K562 (cell line): Measurements from ENCODE around the gene HSBP1L1. TPM values are rescaled to one million over a fixed set of nuclear protein-coding genes. Genes with fewer than 3 reads are reported as not detected.
A peak's percentile ranks its signal among the peaks of the same experiment; 100 is the strongest.

Experiments used
- CXXC5 ChIP-seq: fragments of 250-450 bp; sonication (Bioruptor Pico); IDR thresholded peaks from 2 replicates; pipeline ENCODE4 v1.8.0; 2022; ENCODE audit warnings: inconsistent platforms, mild to moderate bottlenecking, moderate library complexity
- ERF ChIP-seq: fragments of 450-650 bp; formaldehyde crosslinking; IDR thresholded peaks from 2 replicates; pipeline ENCODE4 v1.4.0; 2020; ENCODE audit warnings: mild to moderate bottlenecking, mixed read lengths
- RB1 ChIP-seq: fragments of 450-650 bp; IDR thresholded peaks from 2 replicates; pipeline ENCODE4 v1.6.1; 2017; ENCODE audit warnings: low read depth, mild to moderate bottlenecking
- ZFX ChIP-seq: sonication (generic); formaldehyde crosslinking; IDR thresholded peaks from 2 replicates; pipeline ENCODE4 v1.8.0; 2022; ENCODE audit warnings: mild to moderate bottlenecking, missing genetic modification reagents, moderate library complexity
- ZNF121 ChIP-seq: sonication (generic); formaldehyde crosslinking; conservative IDR thresholded peaks from 2 replicates; pipeline ENCODE4 v1.8.0; 2022; ENCODE audit warnings: missing genetic modification reagents
- ZNF561 ChIP-seq: fragments of 450-650 bp; formaldehyde crosslinking; conservative IDR thresholded peaks from 2 replicates; pipeline ENCODE4 v1.4.0; 2020; ENCODE audit warnings: mild to moderate bottlenecking, moderate library complexity
- polyA plus RNA-seq, 8 experiments: library from polyadenylated mRNA; depleted of rRNA in 4 of 8; stranded (reverse) in 5 of 8; unstranded in 3 of 8; fragments of >200 nt; fragmentation: Nextera tagmentation in 2 of 8; fragmentation: Illumina TruSeq in 1 of 8; extraction: Ambion mirVana in 2 of 8; extraction: Trizol in 1 of 8; gene quantifications; 2 replicates each; pipeline versions ENCODE4 v1.2.1 to v1.2.3, GENCODE V29; 2011 to 2014; ENCODE audit warnings: inconsistent platforms in 1 of 8, missing spikeins in 1 of 8
- total RNA-seq, 7 experiments: library from RNA; depleted of rRNA in 6 of 7; stranded (reverse); fragments of >200 nt in 6 of 7; fragmentation: Illumina TruSeq in 2 of 7; extraction: Trizol in 2 of 7; gene quantifications; 2 replicates each; pipeline versions ENCODE4 v1.2.1 to v1.2.3, GENCODE V29; 2011 to 2021; ENCODE audit warnings: low replicate concordance in 1 of 7
- TF ChIP-seq, protein P1 (sequence below): fragments of 250-450 bp; sonication (Bioruptor Pico); IDR thresholded peaks from 2 replicates; pipeline ENCODE4 v1.9.0; 2021; ENCODE audit warnings: mild to moderate bottlenecking, inconsistent platforms
- TF ChIP-seq, protein P2 (sequence below), 3 experiments: fragments of 200-800 bp in 1 of 3; fragments of 250-450 bp in 1 of 3; fragments of 450-650 bp in 1 of 3; sonication (Bioruptor Pico) in 1 of 3; sonication (Bioruptor generic) in 1 of 3; formaldehyde crosslinking in 1 of 3; IDR thresholded peaks; 2 replicates each; pipeline versions ENCODE4 v1.6.1 to v1.8.0; 2016 to 2022; ENCODE audit warnings: mild to moderate bottlenecking in 2 of 3, missing genetic modification characterization in 2 of 3, missing compliant biosample characterization in 1 of 3, moderate library complexity in 1 of 3
- TF ChIP-seq, protein P3 (sequence below): sonication (generic); formaldehyde crosslinking; IDR thresholded peaks from 2 replicates; pipeline ENCODE4 v1.8.1; 2022; ENCODE audit warnings: missing genetic modification reagents
- TF ChIP-seq, protein P4 (sequence below), 2 experiments: IDR thresholded peaks; 2 replicates each; pipeline ENCODE4 v1.6.1; 2012; ENCODE audit warnings: improper control_type of control experiment in 2 of 2, low read depth in 2 of 2, low read length in 2 of 2, borderline replicate concordance in 1 of 2
- TF ChIP-seq, protein P5 (sequence below): fragments of 250-450 bp; sonication (Bioruptor Pico); IDR thresholded peaks from 2 replicates; pipeline ENCODE4 v1.4.0; 2020
- TF ChIP-seq, protein P6 (sequence below): fragments of 250-450 bp; sonication (Bioruptor Pico); IDR thresholded peaks from 2 replicates; pipeline ENCODE4 v1.8.0; 2022; ENCODE audit warnings: inconsistent platforms

The HSBP1L1 gene
- total and polyA plus RNA-seq, 9 of the 15 experiments (the other 6 are each of a cell fraction or from before 2014, with no cell fraction given) = 0.24 to 0.36 TPM; not detected in 7

DNA sequence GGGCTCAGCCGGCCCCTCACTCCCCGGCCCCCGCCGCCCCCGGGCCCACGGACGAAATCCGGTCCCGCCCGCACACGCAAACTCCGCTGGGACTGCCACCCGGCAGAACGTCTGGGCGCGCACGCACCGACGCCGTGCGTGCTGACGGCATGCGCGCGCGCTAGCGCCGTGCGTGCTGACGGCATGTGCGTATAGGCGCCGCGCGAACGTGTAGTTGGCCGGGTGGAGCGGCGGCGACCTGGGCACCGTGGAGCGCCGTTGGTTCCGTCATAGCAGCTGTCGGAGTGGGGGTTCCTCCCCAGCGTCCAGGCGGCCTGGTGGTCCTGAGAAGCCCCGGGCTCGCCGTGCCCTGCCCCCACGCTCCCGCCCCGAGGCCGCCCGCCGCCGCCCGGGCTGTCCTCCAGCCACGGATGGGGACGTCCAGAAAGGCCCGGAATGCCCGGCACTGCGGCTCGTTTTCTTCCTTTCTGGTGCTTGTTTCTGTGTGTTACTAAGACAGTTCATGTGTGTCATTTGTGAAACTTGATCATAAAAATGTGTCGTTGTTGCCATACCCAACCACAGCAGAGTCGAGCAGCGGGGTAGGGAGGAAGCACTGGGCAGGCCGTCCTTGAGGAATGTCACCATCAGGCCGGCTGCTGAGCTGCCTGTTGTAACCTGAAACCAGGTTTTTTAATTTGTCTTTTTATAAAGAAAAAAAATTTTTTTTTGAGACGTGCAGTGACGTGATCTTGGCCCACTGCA is 24.2 kb downstream of the HSBP1L1 start, which contains the start of gene TXNL4A (continued):
- TF ChIP-seq ERF (no peak), CXXC5 (CRISPR knock-in tag) (peak; percentile 94), ZNF121 (CRISPR knock-in tag) (no peak), ZNF561 (CRISPR knock-in tag) (no peak), ZFX (CRISPR knock-in tag) (peak; percentile 91), RB1 (peak; percentile 45; the same call in 1 of the 2 replicates)
- TF ChIP-seq, protein P1, sequence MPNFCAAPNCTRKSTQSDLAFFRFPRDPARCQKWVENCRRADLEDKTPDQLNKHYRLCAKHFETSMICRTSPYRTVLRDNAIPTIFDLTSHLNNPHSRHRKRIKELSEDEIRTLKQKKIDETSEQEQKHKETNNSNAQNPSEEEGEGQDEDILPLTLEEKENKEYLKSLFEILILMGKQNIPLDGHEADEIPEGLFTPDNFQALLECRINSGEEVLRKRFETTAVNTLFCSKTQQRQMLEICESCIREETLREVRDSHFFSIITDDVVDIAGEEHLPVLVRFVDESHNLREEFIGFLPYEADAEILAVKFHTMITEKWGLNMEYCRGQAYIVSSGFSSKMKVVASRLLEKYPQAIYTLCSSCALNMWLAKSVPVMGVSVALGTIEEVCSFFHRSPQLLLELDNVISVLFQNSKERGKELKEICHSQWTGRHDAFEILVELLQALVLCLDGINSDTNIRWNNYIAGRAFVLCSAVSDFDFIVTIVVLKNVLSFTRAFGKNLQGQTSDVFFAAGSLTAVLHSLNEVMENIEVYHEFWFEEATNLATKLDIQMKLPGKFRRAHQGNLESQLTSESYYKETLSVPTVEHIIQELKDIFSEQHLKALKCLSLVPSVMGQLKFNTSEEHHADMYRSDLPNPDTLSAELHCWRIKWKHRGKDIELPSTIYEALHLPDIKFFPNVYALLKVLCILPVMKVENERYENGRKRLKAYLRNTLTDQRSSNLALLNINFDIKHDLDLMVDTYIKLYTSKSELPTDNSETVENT (CRISPR knock-in tag) = 0 out of 2 replicates have a peak, but pooled peaks have one; percentile 34
- TF ChIP-seq, protein P2, sequence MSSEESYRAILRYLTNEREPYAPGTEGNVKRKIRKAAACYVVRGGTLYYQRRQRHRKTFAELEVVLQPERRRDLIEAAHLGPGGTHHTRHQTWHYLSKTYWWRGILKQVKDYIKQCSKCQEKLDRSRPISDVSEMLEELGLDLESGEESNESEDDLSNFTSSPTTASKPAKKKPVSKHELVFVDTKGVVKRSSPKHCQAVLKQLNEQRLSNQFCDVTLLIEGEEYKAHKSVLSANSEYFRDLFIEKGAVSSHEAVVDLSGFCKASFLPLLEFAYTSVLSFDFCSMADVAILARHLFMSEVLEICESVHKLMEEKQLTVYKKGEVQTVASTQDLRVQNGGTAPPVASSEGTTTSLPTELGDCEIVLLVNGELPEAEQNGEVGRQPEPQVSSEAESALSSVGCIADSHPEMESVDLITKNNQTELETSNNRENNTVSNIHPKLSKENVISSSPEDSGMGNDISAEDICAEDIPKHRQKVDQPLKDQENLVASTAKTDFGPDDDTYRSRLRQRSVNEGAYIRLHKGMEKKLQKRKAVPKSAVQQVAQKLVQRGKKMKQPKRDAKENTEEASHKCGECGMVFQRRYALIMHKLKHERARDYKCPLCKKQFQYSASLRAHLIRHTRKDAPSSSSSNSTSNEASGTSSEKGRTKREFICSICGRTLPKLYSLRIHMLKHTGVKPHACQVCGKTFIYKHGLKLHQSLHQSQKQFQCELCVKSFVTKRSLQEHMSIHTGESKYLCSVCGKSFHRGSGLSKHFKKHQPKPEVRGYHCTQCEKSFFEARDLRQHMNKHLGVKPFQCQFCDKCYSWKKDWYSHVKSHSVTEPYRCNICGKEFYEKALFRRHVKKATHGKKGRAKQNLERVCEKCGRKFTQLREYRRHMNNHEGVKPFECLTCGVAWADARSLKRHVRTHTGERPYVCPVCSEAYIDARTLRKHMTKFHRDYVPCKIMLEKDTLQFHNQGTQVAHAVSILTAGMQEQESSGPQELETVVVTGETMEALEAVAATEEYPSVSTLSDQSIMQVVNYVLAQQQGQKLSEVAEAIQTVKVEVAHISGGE (CRISPR knock-in tag; IDR thresholded peaks at IDR 0.05) = peak in 1 of 3 experiments; percentile 76; a peak in 1 of 6 replicates
- TF ChIP-seq, protein P3, sequence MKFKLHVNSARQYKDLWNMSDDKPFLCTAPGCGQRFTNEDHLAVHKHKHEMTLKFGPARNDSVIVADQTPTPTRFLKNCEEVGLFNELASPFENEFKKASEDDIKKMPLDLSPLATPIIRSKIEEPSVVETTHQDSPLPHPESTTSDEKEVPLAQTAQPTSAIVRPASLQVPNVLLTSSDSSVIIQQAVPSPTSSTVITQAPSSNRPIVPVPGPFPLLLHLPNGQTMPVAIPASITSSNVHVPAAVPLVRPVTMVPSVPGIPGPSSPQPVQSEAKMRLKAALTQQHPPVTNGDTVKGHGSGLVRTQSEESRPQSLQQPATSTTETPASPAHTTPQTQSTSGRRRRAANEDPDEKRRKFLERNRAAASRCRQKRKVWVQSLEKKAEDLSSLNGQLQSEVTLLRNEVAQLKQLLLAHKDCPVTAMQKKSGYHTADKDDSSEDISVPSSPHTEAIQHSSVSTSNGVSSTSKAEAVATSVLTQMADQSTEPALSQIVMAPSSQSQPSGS = no peak
- TF ChIP-seq, protein P4, sequence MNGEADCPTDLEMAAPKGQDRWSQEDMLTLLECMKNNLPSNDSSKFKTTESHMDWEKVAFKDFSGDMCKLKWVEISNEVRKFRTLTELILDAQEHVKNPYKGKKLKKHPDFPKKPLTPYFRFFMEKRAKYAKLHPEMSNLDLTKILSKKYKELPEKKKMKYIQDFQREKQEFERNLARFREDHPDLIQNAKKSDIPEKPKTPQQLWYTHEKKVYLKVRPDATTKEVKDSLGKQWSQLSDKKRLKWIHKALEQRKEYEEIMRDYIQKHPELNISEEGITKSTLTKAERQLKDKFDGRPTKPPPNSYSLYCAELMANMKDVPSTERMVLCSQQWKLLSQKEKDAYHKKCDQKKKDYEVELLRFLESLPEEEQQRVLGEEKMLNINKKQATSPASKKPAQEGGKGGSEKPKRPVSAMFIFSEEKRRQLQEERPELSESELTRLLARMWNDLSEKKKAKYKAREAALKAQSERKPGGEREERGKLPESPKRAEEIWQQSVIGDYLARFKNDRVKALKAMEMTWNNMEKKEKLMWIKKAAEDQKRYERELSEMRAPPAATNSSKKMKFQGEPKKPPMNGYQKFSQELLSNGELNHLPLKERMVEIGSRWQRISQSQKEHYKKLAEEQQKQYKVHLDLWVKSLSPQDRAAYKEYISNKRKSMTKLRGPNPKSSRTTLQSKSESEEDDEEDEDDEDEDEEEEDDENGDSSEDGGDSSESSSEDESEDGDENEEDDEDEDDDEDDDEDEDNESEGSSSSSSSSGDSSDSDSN (IDR thresholded peaks at IDR 0.05; ENCODE audit: borderline replicate concordance in 1 of 2, low read depth in 2 of 2, low read length in 2 of 2) = 0 out of 4 replicates have a peak, but pooled peaks of 1 of the 2 experiments have one; percentile 40
- TF ChIP-seq, protein P5, sequence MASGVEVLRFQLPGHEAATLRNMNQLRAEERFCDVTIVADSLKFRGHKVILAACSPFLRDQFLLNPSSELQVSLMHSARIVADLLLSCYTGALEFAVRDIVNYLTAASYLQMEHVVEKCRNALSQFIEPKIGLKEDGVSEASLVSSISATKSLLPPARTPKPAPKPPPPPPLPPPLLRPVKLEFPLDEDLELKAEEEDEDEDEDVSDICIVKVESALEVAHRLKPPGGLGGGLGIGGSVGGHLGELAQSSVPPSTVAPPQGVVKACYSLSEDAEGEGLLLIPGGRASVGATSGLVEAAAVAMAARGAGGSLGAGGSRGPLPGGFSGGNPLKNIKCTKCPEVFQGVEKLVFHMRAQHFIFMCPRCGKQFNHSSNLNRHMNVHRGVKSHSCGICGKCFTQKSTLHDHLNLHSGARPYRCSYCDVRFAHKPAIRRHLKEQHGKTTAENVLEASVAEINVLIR (CRISPR knock-in tag) = peak; percentile 78
- TF ChIP-seq, protein P6, sequence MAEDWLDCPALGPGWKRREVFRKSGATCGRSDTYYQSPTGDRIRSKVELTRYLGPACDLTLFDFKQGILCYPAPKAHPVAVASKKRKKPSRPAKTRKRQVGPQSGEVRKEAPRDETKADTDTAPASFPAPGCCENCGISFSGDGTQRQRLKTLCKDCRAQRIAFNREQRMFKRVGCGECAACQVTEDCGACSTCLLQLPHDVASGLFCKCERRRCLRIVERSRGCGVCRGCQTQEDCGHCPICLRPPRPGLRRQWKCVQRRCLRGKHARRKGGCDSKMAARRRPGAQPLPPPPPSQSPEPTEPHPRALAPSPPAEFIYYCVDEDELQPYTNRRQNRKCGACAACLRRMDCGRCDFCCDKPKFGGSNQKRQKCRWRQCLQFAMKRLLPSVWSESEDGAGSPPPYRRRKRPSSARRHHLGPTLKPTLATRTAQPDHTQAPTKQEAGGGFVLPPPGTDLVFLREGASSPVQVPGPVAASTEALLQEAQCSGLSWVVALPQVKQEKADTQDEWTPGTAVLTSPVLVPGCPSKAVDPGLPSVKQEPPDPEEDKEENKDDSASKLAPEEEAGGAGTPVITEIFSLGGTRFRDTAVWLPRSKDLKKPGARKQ (CRISPR knock-in tag) = no peak
